Measurements from ENCODE around the gene ACP2. TPM values are rescaled to one million over a fixed set of nuclear protein-coding genes. Genes with fewer than 3 reads are reported as not detected.

ACP2 gene
- total and polyA plus RNA-seq, 10 of the 15 experiments (the other 5 are each of a cell fraction or from before 2014, with no cell fraction given) = 0.98 to 11.7 (median 7.4) TPM

- in situ Hi-C loops (cut with MboI) = no loop called here
- peaks cover 19 to 25% of the 10 kb centered on the region in 2 experiments for H3K36me3 ChIP-seq (ENCODE audit: control insufficient read depth in 2 of 2, insufficient read depth in 2 of 2, low read length in 1 of 2)
- ChIA-PET POLR2A (interaction anchor here (0.5 to 1.6 kb wide), 4 partner anchors 12 to 190 kb away, joined by 3 to 5 read pairs (median 4); no protein-coding TSS in a partner anchor), SMC1A (ENCODE audit: uncharacterized antibody, unreplicated experiment) (interaction anchor here (1.2 kb wide), 1 partner anchor 64 kb away, joined by 3 read pairs; no protein-coding TSS in a partner anchor), RAD21 (ENCODE audit: unreplicated experiment) (interaction anchor here (1.3 kb wide), 1 partner anchor 211 kb away, joined by 5 read pairs; no protein-coding TSS in a partner anchor), CTCF (no interaction called here)
- intact Hi-C loops (cut with micrococcal nuclease; ENCODE audit: unreplicated experiment) = no loop called here
- FAIRE-seq (no peak), ATAC-seq (no peak), DNase-seq (ENCODE audit: low read depth, low spot score) (no peak)
- no peaks in the 10 kb centered on the region for H3K9me3 ChIP-seq (replicated peaks; ENCODE audit: control insufficient read depth, insufficient read depth, low read length)
- H3K4me3 ChIP-seq = no peak overlapping the region
- peaks cover 2% of the 10 kb centered on the region for H3K4me1 ChIP-seq (ENCODE audit: control insufficient read depth, insufficient read depth, low read length)
- H3K4me2 ChIP-seq (ENCODE audit: control insufficient read depth, insufficient read depth) = no peak overlapping the region
- H3K27me3 ChIP-seq (replicated peaks in 1 of 2; ENCODE audit: control insufficient read depth in 2 of 2, insufficient read depth in 2 of 2, low read length in 1 of 2) = no peaks in the 10 kb centered on the region
- H4K20me1 ChIP-seq (ENCODE audit: control insufficient read depth, insufficient read depth) = 0 out of 2 replicates have a peak, but pooled peaks cover 3% of the 10 kb centered on the region
- 98% methylated on average over 20 of the region's 21 CpGs for WGBS (ENCODE audit: insufficient coverage, insufficient replicate concordance, low lambda C conversion rate, missing lambda C conversion rate)
- no peak overlapping the region for H2AFZ ChIP-seq (ENCODE audit: control insufficient read depth, low read depth, low read length)
- no peak overlapping the region for H3K9ac ChIP-seq (ENCODE audit: control insufficient read depth, insufficient read depth, low read length)
- no peak overlapping the region for H3K27ac ChIP-seq (ENCODE audit: control insufficient read depth, insufficient read depth)
- no TSS peak for BruUV-seq (replicated peaks)
- TF ChIP-seq ZNF24 (IDR thresholded peaks at IDR 0.05) = no peak
- TF ChIP-seq POLR2A (IDR thresholded peaks at IDR 0.05; ENCODE audit: low read depth, low read length) = peak; percentile 53
- no peak for TF ChIP-seq MYB (IDR thresholded peaks at IDR 0.05; ENCODE audit: borderline replicate concordance, low read depth, low read length)
- no peak for TF ChIP-seq MYC (IDR thresholded peaks at IDR 0.05; ENCODE audit: insufficient read depth, insufficient read length, insufficient replicate concordance, low read length, severe bottlenecking)
- TF ChIP-seq BMI1 (IDR thresholded peaks at IDR 0.05; ENCODE audit: borderline replicate concordance) = no peak
- TF ChIP-seq, protein P1, sequence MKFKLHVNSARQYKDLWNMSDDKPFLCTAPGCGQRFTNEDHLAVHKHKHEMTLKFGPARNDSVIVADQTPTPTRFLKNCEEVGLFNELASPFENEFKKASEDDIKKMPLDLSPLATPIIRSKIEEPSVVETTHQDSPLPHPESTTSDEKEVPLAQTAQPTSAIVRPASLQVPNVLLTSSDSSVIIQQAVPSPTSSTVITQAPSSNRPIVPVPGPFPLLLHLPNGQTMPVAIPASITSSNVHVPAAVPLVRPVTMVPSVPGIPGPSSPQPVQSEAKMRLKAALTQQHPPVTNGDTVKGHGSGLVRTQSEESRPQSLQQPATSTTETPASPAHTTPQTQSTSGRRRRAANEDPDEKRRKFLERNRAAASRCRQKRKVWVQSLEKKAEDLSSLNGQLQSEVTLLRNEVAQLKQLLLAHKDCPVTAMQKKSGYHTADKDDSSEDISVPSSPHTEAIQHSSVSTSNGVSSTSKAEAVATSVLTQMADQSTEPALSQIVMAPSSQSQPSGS (IDR thresholded peaks at IDR 0.05; ENCODE audit: low read length) = no peak
- no peak for TF ChIP-seq CHD1 (IDR thresholded peaks at IDR 0.05; ENCODE audit: low read depth, low read length)
- no peak for TF ChIP-seq CHD2 (IDR thresholded peaks at IDR 0.05; ENCODE audit: borderline replicate concordance, low read depth, low read length)
- no peak for TF ChIP-seq EED (IDR thresholded peaks at IDR 0.05; ENCODE audit: low read depth)
- TF ChIP-seq POLR2AphosphoS5 (IDR thresholded peaks at IDR 0.05; ENCODE audit: low read length) = 0 out of 2 replicates have a peak, but pooled peaks have one; percentile 25
- H3K79me2 ChIP-seq (ENCODE audit: control insufficient read depth, insufficient read depth, low read length) = peaks cover 8% of the 10 kb centered on the region
Observed at GRCh38 chr11:47242596-47243192, 5.9 kb downstream of the ACP2 start.

All from GM12878 (cell line).